HG03139 (cell line): Measurements from ENCODE around the gene SPAG9.
"Not testable (repeated sequence)": the region's sequence is repeated elsewhere in the genome, so short reads cannot be mapped to it uniquely, and the experiment has no call there.

Experiments
- ATAC-seq: cut with Tn5 transposase; IDR thresholded peaks from one replicate; pipeline ENCODE4 v1.9.1; 2021; ENCODE audit not compliant: unreplicated experiment

The SPAG9 gene

DNA sequence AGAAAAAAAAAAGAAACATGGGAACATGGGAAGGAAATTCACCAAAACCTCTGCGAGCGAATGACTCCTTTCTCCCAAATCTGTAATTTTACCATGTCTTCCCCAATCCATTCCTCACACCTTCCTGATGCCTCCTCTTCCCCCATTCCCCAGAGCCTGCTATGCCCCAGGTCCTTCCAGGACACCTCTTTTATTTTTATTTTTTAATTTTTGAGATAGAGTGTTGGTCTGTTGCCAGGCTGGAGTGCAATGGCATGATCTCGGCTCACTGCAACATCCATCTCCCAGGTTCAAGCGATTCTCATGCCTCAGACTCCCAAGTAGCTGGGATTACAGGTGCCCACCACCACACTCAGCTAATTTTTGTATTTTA, 179.0 kb downstream of the SPAG9 start:
- ATAC-seq, result not testable (repeated sequence)

DNA sequence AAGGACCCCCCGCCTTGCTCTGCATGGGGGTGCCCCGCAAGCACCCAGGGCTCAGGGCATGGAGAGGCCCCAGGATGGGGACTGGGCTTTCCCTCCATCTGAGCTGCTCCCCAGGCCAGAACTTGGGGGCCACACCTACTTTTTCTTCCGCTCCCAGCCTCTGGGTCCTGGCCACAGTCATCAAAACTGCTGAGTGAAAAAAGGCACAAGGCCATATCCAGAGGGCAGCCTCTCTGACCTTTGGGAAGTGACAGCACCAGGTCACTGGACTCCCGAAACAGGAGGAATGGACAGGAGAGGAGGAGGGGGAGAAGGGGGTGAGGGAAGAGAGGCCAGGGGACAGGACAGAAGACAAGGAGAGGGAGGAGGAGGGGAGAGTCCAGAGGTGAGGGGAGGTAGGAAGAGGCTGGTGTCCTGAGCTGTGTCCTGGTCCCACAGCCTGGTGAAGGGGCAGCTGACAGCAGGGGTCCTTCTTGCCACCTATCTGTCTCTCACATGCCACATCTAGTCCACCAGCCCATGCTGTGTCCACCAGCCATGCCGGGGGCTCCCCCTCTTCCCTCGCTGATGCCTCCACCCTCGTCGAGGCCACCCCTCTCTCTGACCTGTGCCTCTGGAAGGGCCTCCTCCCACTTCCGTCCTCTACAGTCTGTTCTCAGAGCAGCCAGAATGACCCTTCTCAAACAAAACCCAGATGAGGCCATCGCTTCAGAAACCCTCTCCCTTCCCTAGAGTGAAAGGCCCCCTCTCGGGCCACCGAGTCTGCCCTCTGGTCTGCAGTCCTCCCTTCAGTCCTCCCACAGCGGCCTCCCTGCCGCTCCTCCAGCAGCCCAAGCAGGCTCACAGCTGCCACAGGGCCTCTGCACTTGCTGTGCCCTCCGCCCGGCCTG, 180.6 kb downstream of the SPAG9 start:
- ATAC-seq, result no peak

DNA sequence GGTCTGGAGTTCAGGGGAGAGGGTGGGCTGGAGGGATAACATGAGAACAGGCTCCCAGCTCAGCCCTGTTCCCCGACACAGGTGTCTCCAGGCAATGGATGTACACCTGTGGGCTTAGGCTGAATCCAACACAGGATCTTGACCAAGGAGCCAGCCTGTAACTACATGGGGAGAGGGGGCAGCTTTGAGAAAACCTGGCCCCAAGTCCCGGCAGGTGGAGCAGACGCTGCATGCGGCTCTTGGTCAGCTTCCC, 181.2 kb downstream of the SPAG9 start:
- no peak for ATAC-seq

DNA sequence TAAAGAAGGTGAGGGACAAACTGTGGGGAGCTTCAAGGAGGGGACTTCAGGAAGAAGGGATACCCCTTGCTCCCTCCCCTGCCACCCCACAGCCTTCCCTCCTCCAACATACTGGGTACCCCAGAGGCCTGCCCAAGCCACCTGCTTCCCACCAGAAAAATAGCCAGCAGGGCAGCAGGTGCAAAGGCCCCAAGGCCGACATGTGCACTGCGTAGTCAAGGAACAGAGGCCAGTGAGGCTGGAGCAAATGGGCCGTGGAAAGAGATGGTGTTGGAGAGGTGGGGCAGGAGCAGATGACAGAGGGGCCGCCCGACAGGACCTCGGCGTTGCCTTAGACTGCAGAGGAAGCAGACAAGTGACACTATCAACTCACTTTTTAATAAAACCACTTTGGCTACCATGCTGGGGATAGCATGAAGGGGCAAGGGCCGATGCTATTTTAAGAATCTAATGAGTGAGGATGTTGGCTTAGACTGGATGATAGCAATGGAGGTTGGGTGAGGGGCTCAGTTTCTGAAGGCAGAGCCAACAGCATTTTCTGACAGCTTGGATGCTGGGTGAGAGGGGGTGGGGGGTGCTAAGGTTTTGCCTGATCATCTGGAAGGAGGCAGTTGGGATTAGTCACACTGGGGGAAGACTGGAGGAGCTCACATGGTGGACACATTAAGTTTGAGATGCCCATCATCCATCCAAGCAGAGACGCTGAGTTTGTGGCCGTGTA, 181.7 kb downstream of the SPAG9 start:
- ATAC-seq, result no peak

DNA sequence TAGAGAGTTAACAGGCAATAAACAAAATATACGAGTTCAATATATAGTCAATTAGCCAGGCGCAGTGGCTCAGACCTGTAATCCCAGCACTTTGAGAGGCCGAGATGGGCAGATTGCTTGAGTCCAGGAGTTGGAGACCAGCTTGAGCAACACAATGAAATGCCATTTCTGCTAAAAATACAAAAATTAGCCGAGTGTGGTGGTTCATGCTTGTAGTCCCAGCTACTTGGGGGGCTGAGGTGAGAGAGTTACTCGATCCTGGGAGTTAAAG, 184.7 kb downstream of the SPAG9 start:
- no peak for ATAC-seq

DNA sequence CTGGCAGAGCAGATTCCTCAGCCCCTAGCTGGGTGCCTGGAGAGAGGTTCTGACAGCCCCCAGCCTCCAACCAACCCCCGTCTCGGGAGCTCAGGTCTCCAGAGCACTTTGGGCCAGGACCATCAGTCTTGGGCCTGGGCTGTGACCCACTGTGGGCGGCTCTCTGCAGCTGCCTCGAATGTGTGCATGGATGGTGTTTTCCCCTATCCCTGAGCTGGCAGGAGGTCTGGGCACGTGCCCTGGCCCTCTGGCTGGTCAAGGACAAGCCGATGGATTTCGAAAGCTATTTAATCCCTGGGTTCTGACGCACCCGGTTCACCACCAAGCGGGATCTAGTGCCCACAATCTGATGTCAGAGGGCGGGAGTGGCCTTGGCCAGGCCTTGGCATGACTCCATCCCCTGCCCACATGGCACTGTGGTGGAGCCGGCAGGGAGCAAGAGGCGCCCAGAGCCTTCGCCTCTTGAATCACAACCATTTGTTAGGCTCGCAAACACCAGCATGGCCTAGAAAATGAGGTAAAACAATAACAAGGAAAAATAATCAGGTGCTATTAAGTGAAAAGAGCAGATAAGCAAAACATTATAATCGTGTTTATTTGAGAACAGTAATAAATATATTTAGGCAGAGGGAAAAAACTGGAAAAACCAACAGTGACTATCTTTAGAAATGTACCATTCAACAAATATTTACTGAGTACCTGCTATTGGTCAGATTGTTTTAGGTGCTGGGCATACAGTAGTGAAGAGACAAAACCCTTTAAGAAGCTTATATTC, 185.3 kb downstream of the SPAG9 start:
- ATAC-seq, result no peak

DNA sequence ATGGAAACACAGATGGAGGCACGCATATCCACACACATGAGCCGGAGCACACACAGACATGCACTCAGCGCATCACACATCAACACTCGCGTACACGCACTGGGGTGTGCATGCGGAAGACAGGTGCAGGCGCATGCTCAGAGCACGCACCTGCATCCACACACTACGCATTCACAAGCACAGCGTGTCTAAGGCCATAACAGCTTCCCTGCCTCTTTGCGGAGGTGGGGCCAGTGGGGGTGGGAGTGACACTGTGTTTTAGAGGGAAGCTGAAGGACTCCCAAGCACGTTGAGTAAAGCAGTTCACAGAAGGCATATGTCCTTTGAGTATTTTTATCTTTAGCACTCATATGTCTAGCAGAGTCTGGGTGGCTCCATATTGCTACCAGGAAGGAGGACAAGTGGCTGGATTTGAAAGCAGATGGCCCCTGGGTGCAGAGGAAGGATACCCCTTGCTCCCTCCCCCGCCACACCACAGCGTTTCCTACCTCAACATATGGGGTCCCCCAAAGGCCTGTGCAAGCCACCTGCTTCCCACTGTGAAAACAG, 185.9 kb downstream of the SPAG9 start:
- no peak for ATAC-seq

DNA sequence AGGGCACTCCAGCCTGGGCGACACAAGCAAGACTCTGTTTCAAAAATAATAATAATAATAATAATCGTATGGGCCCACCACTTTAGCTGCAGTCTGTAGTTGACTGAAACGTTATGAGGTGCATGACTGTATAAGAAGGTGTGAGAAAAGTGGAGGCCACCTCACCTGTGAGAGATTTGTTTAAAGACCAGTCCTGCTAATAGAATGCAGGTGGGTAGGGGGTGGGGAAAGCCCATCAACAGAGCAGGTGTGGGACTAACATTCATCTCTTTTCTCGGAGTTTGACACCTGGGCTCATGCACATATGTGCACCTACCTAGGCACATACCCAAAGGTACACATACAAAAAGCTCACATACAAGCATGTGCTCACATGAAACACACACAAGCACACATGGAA, 186.5 kb downstream of the SPAG9 start:
- no peak for ATAC-seq

DNA sequence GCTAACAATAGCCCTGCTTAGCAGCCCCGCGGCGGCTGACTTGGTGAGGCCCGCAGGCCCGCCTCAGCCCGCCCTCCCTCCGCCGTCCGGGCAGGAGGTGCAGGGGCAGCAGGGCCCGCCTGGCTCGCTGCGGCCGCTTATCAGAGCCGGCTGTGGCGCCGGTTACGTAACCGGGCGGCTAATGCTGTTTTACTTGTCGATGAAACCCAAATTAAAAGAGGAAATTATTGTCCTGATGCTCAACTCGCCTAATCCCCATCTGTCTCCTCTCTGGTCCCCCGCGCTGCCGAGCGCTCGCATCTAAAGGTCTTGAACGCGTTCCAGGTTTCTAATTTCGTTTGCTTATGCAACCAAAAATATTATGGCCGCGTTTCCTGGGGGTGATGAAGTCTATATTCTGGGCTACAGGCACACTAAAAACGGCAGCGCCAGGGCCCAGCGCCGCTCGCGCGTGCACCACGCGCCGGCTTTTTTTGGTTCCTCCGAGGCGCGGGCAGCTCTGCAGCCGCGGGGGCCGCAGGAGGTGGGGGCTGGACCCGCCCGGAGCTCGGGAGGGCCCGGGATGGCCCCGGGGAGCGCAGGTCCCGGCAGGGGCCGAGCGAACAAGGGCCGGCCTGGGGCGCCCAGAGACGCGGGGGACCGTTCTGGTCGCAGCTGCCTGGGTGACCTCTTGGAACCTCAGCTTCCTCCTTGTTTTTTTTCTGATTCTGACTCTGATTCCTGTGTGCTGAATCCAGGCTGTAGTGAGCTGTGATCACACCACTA, 189.3 kb downstream of the SPAG9 start:
- no peak for ATAC-seq

DNA sequence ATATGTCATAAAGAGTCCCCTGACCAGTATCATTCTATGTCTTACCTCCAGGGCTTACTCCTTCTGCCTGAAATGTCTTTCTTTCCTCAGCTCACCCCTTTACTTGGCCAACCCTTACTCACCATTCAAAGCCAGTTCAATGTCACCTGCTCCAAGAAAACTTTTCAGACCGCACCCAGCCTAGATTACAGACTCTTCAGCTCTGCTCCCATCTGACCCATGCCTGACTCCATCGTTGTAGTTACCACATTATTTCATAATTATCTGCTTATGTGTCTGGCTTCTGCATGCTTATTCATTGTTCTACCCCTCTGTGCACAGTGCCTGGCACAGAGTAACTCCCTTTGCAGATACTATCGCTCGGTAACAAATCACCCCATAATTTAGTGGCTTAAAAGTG, 192.0 kb downstream of the SPAG9 start:
- ATAC-seq, result no peak

DNA sequence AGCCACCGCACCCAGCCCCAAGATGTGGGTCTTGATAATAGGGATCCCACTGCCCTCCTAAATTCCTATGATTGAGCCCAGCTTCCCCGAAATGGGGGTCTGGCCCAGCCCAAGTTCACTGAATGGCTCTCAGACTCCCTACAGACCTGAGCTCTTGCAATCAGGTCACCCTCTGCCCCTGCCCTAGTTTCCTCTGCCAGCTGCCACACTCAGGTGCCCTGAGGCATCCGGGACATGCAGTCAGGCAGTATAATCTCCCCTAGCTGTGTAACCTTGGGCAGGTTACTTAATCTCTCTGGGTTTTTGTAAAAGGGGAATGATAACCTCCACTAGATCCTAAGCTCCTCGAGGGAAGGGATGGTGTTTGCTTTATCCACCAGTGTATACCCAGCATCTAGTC, 193.4 kb downstream of the SPAG9 start:
- no peak for ATAC-seq

DNA sequence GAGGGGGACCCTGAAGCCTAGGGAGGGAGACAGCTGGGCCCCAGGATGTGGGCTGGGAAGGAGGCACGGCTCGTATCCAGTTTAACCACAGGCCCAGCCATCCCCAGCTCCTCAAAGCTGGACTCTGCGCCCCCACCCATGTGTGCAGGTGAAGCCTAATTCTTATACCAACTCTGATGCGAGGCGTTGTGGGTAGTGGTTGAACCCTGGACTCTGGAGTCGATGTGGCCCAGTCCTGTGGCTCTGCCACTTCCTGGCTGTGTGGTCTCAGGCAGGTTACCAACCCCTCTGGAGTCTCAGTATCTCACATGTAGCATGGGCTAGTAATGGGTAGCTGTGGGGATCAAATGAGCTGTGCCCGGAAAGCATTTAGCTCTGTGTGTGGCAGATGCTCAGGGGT, 194.1 kb downstream of the SPAG9 start:
- ATAC-seq, result no peak

DNA sequence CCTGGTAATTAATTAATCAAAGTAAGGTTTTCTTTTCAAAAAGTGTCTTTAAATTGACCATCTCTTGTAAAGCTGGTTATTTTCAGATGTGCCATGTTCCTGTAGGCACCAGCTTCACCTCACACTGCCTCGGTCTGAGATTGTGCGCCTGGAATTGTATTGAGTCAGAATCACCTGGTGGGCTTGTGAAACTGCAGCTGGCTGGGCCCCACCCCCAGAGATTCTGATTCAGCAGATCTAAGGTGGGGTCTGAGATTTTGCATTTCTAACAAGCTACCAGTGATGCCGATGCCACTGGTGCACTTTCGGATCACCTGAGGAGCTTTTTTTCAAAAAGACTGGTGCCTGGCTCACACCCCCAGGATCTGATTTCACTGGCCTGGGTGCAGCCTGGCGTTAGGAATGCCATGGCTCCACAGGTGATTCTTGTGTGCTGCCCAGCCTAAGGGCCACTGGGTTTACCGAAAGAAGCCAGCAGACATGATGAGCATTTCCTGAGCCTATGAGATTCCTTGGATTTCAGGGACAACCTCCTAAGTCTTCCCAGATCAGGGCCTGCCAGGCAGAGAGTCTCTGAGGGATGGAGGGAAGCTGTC, 195.3 kb downstream of the SPAG9 start:
- ATAC-seq, result no peak

DNA sequence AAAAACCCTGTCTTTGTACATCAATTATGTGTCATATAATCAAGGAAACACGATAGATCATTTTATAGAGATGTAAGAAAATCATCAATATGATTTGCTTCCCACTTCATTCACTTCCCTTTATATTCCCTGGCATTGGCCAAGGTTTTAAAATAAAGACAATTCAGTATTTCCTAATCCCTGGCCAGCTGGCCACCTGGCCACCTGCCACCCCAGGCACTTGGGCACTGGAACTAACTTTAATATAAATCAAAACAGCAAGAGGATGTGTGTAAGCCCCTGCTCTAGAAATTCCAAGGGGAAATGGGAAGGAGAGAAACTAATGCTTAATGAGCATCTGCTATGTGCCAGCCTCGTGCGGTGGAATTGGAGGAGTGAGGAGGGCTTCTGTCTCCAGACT, 195.9 kb downstream of the SPAG9 start:
- no peak for ATAC-seq

DNA sequence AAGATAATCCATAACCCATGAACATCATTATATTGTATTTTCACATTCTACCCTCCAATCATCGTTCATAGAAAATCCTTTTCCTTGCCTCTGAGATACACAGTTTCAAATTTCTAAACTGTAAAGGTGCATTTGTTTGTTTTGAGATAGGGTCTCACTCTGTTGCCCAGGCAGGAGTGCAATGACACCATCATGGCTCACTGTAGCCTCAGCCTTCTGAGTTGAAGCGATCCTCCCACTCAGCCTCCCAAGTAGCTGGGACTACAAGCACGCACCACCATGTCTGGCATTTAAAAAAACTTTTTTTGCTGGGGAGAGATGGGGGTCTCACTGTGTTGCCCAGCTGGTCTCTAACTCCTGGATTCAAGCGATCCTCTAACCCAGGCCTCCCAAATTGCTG, 196.4 kb downstream of the SPAG9 start:
- ATAC-seq, result no peak

DNA sequence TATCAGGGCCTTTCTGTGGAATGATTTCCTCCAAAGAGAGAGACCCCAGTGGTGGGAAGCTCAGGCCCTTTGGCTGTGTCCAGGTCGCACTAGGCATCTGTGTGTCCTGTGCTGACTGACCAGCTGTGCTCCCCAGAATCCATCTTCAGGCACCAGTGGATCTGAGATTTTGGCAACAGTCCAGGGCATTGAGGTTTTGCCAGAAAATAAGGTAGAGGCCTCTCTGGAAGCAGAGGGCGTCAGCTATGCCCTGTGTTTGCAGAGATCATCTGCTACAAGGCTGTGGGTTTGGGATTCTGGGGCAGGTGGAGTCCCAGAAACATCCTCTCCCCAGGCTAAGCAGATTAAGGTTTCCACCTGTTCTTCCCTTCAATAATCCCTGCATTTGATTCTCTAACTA, 197.1 kb downstream of the SPAG9 start:
- ATAC-seq, result no peak

DNA sequence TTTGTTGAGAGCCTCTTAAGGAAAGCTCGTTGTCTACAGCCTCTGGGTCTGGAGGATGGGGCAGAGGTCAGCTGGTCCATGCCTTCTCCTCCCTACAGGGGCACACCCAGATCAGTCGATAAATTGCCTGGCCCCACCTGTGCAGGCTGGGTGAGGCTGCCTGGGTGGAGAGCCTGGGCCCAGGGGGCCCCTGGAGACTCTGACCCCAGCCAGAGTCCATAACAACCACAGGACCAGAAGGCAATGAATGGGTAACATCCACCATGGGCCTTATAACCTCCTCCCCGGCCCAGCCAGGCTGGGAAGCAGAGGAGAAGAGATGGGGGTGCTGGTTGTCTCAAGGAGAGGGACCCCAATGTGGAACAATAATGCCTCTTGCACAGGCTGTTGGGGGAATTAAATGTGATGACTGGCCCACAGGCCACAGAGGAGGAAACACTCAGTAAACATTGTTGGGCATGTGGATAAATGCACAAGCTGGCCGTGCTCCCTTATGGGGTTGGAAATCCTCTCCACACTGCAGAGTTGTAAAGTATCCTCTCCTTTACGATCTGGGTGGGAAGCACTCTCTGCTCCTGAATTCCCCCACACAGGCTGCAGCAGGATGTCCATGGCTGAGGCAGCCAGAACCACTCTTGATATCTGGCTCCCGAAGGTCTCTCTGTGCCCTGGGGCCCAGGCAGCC, 197.8 kb downstream of the SPAG9 start:
- ATAC-seq, result no peak

DNA sequence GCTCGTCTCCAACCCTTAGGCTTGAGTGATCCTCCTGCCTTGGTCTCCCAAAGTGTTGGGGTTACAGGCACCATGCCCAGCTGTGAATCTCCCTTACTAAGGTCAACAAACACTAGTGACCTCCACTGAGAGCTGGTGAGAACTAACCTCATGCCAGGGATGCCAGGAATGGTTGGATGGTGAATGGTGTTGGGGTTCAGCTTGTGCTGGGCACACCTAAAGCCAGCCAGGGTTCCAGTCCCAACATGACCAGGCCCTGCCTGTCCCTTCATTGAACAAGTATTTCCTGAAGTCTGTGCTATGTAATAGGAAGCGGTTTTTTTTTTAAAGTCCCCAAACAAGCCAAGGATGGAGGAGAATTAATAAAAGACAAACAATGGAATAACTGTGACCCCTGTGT, 198.6 kb downstream of the SPAG9 start:
- no peak for ATAC-seq

DNA sequence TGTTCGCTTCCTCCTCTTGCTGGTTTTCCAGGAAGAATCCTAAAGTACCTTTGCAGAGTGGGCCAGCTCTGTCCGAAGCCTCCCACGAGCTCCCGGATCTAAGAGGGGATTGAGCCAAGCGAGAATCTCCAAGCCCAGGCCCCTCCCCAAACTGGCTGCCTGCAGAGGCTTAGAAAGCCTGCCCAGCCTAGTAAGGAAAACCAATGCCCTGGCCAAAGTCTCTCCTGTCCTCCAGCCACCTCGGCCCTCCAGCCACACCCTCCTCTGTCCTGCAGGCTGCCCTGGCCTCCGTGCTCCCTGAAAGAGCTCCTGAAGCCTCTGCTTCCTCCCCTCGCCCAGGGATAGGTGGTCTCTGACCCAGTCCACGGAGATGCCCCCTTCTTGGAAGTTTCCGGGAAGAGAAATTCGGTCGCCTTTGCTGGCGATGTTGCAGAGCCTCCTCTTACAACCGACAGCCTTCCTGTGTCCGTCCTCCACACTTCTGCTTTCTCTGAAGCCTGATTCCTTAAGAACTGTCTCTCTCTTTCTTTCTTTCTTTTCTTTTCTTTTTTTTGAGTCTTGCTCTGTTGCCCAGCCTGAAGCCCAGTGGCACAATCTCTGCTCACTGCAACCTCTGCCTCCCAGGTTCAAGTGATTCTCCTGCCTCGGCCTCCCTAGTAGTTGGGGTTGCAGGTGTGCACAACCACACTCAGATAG, 199.6 kb downstream of the SPAG9 start:
- ATAC-seq, result no peak

DNA sequence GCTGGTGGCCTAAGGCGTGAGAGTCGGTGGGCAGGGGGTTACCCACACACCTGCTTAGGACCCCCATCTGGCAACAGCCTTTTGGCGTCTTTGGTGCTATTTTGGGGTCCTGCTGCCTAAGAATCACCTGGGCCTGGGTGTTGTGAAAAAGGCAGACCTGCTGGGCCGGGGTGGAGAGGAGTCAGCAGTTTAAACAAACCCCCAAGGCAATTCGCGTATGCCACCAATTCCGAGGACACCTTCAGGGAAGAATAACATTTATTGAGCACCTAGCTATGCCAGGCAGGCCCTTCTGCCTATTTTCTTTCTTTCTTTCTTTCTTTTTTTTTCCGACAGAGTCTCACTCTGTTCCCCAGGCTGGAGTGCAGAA, 200.6 kb downstream of the SPAG9 start:
- ATAC-seq, result no peak
